ENCODE results near the gene SDHB. TPM values are rescaled to one million over a fixed set of nuclear protein-coding genes. Genes with fewer than 3 reads are reported as not detected.
"Not testable (repeated sequence)": the region's sequence is repeated elsewhere in the genome, so short reads cannot be mapped to it uniquely, and the experiment has no call there.

The SDHB gene
- total and polyA plus RNA-seq, 4 donors = 55.1 to 130 (median 71.7) TPM

DNA sequence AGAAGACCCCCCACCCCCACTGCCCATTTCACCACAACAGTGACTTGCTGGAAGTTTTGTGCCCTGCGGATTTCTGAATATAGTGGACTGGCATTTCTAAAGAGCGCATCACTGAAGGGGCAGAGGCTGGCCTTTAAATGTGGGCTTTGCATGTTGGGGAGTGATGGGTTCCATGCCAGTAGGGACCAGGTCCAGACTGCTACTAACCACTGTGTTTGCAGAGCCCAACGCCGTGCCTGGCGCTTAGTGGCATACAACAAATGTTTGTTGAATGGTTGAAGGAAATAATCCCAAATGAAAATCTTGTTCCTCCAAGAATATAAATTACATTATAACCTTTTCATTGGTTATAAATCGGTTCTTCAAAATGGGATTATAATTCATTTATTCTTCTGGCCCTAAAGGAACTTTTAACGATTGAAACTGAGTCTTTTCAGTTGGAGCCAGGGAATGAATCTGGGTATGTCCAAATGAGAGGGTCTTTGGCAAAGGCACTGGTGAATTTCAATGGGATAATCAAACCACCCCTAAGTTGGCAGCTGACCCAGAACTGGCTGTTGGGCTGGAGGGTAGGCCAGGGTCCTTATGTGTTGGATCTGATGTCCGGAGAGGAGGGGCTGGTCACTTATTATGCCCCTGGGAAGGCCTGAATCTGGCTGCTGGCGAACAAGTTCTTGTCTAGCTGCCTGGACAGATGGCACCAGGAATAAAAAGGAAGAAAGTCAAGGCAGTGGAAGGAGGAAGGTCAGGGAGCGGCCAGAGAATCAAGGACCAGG, 13.8 kb upstream of the SDHB start:
- DNase-seq = peak in 1 of 2 donors; percentile 53
- Histone ChIP-seq H3K27me3 (ENCODE audit: control insufficient read depth in 1 of 2, insufficient read depth in 2 of 2, low read length in 1 of 2) (no peaks in the 10 kb centered on the region), H3K27ac (ENCODE audit: low read depth in 1 of 2, low read length in 2 of 2) (no peak overlapping the region), H3K36me3 (ENCODE audit: control insufficient read depth in 1 of 2, insufficient read depth in 2 of 2, low read length in 1 of 2) (no peaks in the 10 kb centered on the region), H3K4me3 (ENCODE audit: low read length in 2 of 2) (no peak overlapping the region), H3K9me3 (ENCODE audit: control insufficient read depth, low read length) (peaks cover 1% of the 10 kb centered on the region), H3K4me1 (ENCODE audit: control insufficient read depth in 1 of 2, insufficient read depth in 2 of 2, low read length in 2 of 2) (no peaks in the 10 kb centered on the region)
- ATAC-seq (ENCODE audit: low FRiP score) = no peak
- intact Hi-C loops (cut with DNase I) = no loop called here
- WGBS, 2 donors = 78 to 85% methylated on average over 10 of the region's 10 CpGs

DNA sequence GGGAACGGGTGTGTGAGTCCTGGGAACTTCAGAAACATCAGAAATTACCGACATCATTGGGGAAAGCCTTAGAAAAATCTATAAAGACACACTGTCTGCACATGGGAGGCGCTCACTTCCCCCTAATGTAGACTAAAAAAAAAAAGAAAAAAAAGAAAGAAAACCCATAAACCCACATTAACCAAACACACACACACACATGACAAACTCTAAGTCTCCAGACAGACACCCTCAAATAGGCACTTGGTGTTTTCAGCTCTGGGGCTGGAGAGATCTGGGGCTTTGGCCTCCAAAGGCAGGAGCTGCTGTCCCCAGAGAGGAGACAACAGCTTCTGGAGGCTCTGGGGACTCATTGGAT, 13.2 kb upstream of the SDHB start:
- Histone ChIP-seq H3K4me1 (ENCODE audit: control insufficient read depth in 1 of 2, insufficient read depth in 2 of 2, low read length in 2 of 2) (no peaks in the 10 kb centered on the region), H3K27me3 (ENCODE audit: control insufficient read depth in 1 of 2, insufficient read depth in 2 of 2, low read length in 1 of 2) (no peaks in the 10 kb centered on the region), H3K36me3 (ENCODE audit: control insufficient read depth in 1 of 2, insufficient read depth in 2 of 2, low read length in 1 of 2) (no peaks in the 10 kb centered on the region), H3K4me3 (ENCODE audit: low read length in 2 of 2) (no peak overlapping the region), H3K9me3 (ENCODE audit: control insufficient read depth, low read length) (peaks cover 1% of the 10 kb centered on the region), H3K27ac (ENCODE audit: low read depth in 1 of 2, low read length in 2 of 2) (no peak overlapping the region)
- DNase-seq (no peak), ATAC-seq (ENCODE audit: low FRiP score) (no peak)
- 89 to 91% methylated on average over 3 of the region's 3 CpGs for WGBS, 2 donors
- intact Hi-C loops (cut with DNase I) = no loop called here

DNA sequence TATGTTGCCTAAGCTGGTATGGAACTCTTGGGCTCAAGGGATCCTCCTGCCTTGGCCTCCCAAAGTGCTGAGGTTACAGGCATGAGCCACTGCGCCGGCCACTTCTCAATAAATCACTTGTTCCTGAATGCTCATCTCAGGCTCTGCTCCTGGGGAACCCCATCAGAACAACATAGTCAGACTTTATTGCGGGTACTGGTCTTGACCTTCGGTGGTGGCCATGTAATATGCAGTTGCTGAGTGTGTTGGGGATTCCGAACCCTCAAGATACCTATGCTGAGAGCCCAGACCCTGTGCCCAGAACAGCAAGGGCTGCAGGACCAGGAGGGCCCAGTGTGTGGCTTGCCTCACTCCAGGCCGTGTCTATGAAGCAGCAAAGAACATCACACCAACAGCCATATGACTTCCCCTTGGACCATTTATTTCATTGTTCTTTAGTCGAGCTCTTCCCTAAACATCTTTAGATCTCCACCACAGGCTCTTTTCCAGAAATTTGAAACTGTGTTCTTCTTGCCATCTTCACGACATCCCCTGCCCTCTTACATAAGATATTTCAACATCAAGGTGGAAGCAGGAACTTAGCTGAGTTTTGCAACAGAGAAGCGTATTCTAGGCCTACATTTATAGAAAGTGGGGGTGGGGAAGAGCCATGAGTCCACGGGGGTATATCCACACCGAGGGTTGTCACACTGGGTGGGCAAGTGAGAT, 12.7 kb upstream of the SDHB start:
- Histone ChIP-seq H3K27ac (ENCODE audit: low read depth in 1 of 2, low read length in 2 of 2) (no peak overlapping the region), H3K9me3 (ENCODE audit: control insufficient read depth, low read length) (peaks cover 1% of the 10 kb centered on the region), H3K27me3 (ENCODE audit: control insufficient read depth in 1 of 2, insufficient read depth in 2 of 2, low read length in 1 of 2) (peaks cover 0 to 1% of the 10 kb centered on the region in 2 donors), H3K4me3 (ENCODE audit: low read length in 2 of 2) (no peak overlapping the region), H3K36me3 (ENCODE audit: control insufficient read depth in 1 of 2, insufficient read depth in 2 of 2, low read length in 1 of 2) (no peaks in the 10 kb centered on the region), H3K4me1 (ENCODE audit: control insufficient read depth in 1 of 2, insufficient read depth in 2 of 2, low read length in 2 of 2) (no peaks in the 10 kb centered on the region)
- WGBS, 2 donors = 87 to 89% methylated on average over 11 of the region's 11 CpGs
- intact Hi-C loops (cut with DNase I) = no loop called here
- DNase-seq (peak in 1 of 2 donors; percentile 22), ATAC-seq (ENCODE audit: low FRiP score) (no peak)

DNA sequence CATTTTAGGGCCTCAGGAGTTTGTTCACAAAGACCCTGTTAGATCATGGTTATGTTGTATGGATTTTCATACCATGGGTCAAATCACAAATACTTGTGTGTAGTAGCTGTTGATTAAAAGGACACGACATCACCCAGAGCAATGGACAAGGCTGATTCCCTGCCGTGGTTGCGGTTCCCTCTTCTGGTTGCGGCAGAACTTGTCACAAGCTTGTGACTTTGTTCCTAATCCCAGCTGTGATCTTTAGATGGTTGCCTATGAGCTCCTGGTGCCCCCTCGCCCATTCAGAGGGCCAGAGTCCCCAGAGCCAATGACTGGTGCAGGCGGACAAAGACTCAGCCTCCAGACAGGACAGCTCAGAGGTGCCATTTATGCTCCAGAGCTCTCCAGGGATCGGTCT, 11.8 kb upstream of the SDHB start:
- DNase-seq (peak in 1 of 2 donors; percentile 26), ATAC-seq (ENCODE audit: low FRiP score) (no peak)
- peaks cover 0 to 1% of the 10 kb centered on the region in 2 donors for H3K27me3 ChIP-seq (ENCODE audit: control insufficient read depth in 1 of 2, insufficient read depth in 2 of 2, low read length in 1 of 2)
- peaks cover 1% of the 10 kb centered on the region for H3K9me3 ChIP-seq (ENCODE audit: control insufficient read depth, low read length)
- H3K27ac ChIP-seq (ENCODE audit: low read depth in 1 of 2, low read length in 2 of 2) = no peak overlapping the region
- H3K4me1 ChIP-seq (ENCODE audit: control insufficient read depth in 1 of 2, insufficient read depth in 2 of 2, low read length in 2 of 2) = no peaks in the 10 kb centered on the region
- H3K4me3 ChIP-seq (ENCODE audit: low read length in 2 of 2) = no peak overlapping the region
- WGBS, 2 donors = 80 to 84% methylated on average over 7 of the region's 7 CpGs
- intact Hi-C loops (cut with DNase I) = no loop called here
- H3K36me3 ChIP-seq (ENCODE audit: control insufficient read depth in 1 of 2, insufficient read depth in 2 of 2, low read length in 1 of 2) = no peaks in the 10 kb centered on the region

DNA sequence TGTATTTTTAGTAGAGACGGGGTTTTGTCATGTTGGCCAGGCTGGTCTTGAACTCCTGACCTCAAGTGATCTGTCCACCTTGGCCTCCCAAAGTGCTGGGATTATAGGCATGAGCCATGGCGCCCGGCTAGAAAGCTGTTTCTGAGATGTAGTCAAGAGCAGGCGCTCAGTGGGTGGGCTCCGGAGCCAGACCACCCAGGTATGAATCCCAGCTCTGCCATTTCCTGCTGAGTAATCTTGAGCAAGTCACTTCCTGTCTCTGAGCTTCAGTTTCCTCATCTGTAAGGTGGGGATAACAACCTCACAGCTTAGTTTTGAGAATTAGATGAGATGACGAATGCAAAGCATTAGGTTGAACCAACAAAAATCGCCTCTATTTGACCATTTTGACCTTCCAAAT, 8.9 kb upstream of the SDHB start:
- H3K4me1 ChIP-seq (ENCODE audit: control insufficient read depth in 1 of 2, insufficient read depth in 2 of 2, low read length in 2 of 2); H3K27ac ChIP-seq (ENCODE audit: low read depth in 1 of 2, low read length in 2 of 2); H3K9me3 ChIP-seq (ENCODE audit: control insufficient read depth, low read length); ATAC-seq (ENCODE audit: low FRiP score); H3K36me3 ChIP-seq (ENCODE audit: control insufficient read depth in 1 of 2, insufficient read depth in 2 of 2, low read length in 1 of 2); H3K4me3 ChIP-seq (ENCODE audit: low read length in 2 of 2); intact Hi-C loops (cut with DNase I); H3K27me3 ChIP-seq (ENCODE audit: control insufficient read depth in 1 of 2, insufficient read depth in 2 of 2, low read length in 1 of 2): not testable (repeated sequence)
- DNase-seq = peak in 1 of 2 donors; percentile 37
- 76 to 81% methylated on average over 7 of the region's 7 CpGs for WGBS, 2 donors

DNA sequence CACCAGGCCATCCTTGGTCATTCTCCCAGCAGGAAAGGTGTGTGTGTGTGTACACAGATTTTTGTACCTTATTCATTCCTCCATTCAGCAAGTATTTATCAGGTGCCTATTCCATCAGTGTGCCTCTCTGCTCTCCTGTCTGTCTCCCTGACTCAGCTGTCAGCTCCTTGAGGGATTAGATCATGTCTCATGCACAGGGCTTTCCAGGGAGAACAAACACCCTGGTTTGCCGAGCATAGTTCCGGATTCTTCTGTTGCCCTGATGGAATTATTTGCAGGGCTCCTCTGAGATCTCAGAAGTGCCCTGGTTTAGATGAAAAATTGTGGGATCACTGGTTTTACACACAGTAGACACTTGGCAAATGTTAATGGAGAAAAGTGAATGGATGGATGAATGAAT, 8.1 kb upstream of the SDHB start:
- no peak overlapping the region for H3K27ac ChIP-seq (ENCODE audit: low read depth in 1 of 2, low read length in 2 of 2)
- no peak overlapping the region for H3K4me3 ChIP-seq (ENCODE audit: low read length in 2 of 2)
- DNase-seq (no peak), ATAC-seq (ENCODE audit: low FRiP score) (no peak)
- no peaks in the 10 kb centered on the region for H3K4me1 ChIP-seq (ENCODE audit: control insufficient read depth in 1 of 2, insufficient read depth in 2 of 2, low read length in 2 of 2)
- H3K36me3 ChIP-seq (ENCODE audit: control insufficient read depth in 1 of 2, insufficient read depth in 2 of 2, low read length in 1 of 2) = no peaks in the 10 kb centered on the region
- peaks cover 0 to 1% of the 10 kb centered on the region in 2 donors for H3K27me3 ChIP-seq (ENCODE audit: control insufficient read depth in 1 of 2, insufficient read depth in 2 of 2, low read length in 1 of 2)
- 57 to 72% methylated on average over 2 of the region's 2 CpGs for whole genome bisulfite sequencing, 2 donors
- peaks cover 1% of the 10 kb centered on the region for H3K9me3 ChIP-seq (ENCODE audit: control insufficient read depth, low read length)
- intact Hi-C loops (cut with DNase I) = no loop called here

DNA sequence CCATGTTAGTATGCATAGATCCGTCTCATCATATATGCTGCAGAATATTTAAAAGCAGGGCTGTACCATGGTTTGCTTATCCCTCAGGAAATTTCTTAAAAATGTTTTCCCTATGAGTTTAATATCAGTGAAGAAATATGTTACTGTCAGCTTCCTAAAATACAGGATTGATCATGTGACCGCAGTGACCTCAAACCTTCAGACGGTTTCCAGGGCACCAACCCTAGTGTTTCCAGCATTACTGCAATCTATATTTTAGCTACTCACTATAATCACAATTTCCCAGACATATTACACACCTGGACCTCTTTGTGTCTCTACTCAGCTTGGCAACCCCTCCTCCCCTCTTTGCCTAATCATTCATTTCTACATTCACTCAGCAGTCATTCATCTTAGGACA, 7.7 kb upstream of the SDHB start:
- Histone ChIP-seq H3K4me1 (ENCODE audit: control insufficient read depth in 1 of 2, insufficient read depth in 2 of 2, low read length in 2 of 2) (no peaks in the 10 kb centered on the region), H3K9me3 (ENCODE audit: control insufficient read depth, low read length) (peaks cover 1% of the 10 kb centered on the region), H3K27me3 (ENCODE audit: control insufficient read depth in 1 of 2, insufficient read depth in 2 of 2, low read length in 1 of 2) (peaks cover 0 to 1% of the 10 kb centered on the region in 2 donors), H3K4me3 (ENCODE audit: low read length in 2 of 2) (no peak overlapping the region), H3K27ac (ENCODE audit: low read depth in 1 of 2, low read length in 2 of 2) (no peak overlapping the region), H3K36me3 (ENCODE audit: control insufficient read depth in 1 of 2, insufficient read depth in 2 of 2, low read length in 1 of 2) (no peaks in the 10 kb centered on the region)
- ATAC-seq (ENCODE audit: low FRiP score) (no peak), DNase-seq (no peak)
- intact Hi-C loops (cut with DNase I) = no loop called here
- 82 to 83% methylated on average over 3 of the region's 3 CpGs for WGBS, 2 donors

DNA sequence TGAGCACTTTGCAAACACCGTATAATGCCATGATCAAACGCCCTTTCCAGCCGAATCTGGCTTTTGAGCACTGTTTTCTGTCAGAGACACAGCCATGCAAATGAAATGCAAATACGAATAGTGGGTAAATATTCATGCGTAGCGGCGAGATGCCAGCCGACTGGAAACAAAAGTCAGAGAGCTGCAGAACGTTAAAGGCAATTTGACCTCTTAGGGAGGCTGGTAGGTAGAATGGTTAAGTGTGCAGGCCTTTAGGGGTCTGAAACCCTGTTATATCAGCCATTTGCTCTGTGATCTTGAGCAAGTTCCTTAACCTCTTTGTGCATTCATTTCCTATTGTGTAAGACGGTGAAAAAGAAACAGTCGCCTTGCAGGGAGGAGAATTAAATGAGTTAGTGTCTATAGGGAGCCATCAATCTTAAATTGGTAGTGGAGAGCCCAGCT, 6.5 kb upstream of the SDHB start:
- no peaks in the 10 kb centered on the region for H3K9me3 ChIP-seq (ENCODE audit: control insufficient read depth, low read length)
- no peaks in the 10 kb centered on the region for H3K36me3 ChIP-seq (ENCODE audit: control insufficient read depth in 1 of 2, insufficient read depth in 2 of 2, low read length in 1 of 2)
- H3K4me1 ChIP-seq (ENCODE audit: control insufficient read depth in 1 of 2, insufficient read depth in 2 of 2, low read length in 2 of 2) = no peaks in the 10 kb centered on the region
- WGBS, 2 donors = 58 to 62% methylated on average over 11 of the region's 11 CpGs
- ATAC-seq (ENCODE audit: low FRiP score) = no peak
- no peak overlapping the region for H3K4me3 ChIP-seq (ENCODE audit: low read length in 2 of 2)
- peak in 1 of 2 donors; percentile 37 for DNase-seq
- no peak overlapping the region for H3K27ac ChIP-seq (ENCODE audit: low read depth in 1 of 2, low read length in 2 of 2)
- H3K27me3 ChIP-seq (ENCODE audit: control insufficient read depth in 1 of 2, insufficient read depth in 2 of 2, low read length in 1 of 2) = peaks cover 0 to 1% of the 10 kb centered on the region in 2 donors
- intact Hi-C loops (cut with DNase I) = no loop called here
